Caco-2 (cell line): Measurements from ENCODE around the gene KRT75. TPM values are rescaled to one million over a fixed set of nuclear protein-coding genes. Genes with fewer than 3 reads are reported as not detected.

Experiments used
- BruUV-seq: library from RNA; stranded (reverse); fragments of 400-500 nt; replicated peaks from 2 replicates; lab custom pipeline; 2021; lab: Mats Ljungman, UMichigan
- CTCF ChIA-PET: fragments of 300-600 bp; sonication (Branson Sonifier 250); formaldehyde crosslinking; loops from one replicate; lab custom pipeline; 2022; ENCODE audit warnings: antibody characterized with exemption; lab: Charles Lee
- POLR2A ChIA-PET: fragments of 300-600 bp; sonication (Branson Sonifier 250); formaldehyde crosslinking; loops from one replicate; lab custom pipeline; 2022; ENCODE audit warnings: antibody characterized with exemption; lab: Charles Lee
- DNase-seq, 2 experiments: peaks; one replicate each; pipeline versions ENCODE4 v3.0.0 to v3.0.0-alpha.2; 2020 to 2022
- H3K27me3 ChIP-seq: replicated peaks from 2 replicates; pipeline ENCODE4 v1.6.0; 2011; ENCODE audit warnings: low read length; ENCODE audit not compliant: control insufficient read depth, insufficient read depth
- H3K36me3 ChIP-seq: 2 replicates; pipeline ENCODE4 v1.5.1; 2011; ENCODE audit warnings: low read length; ENCODE audit not compliant: control insufficient read depth, insufficient read depth
- H3K4me1 ChIP-seq: fragments of 250-450 bp; sonication (Bioruptor Pico); 2 replicates; pipeline ENCODE4 v1.5.1; 2020; ENCODE audit warnings: mild to moderate bottlenecking
- H3K4me3 ChIP-seq: 2 replicates; pipeline ENCODE4 v1.5.1; 2011; ENCODE audit warnings: low read depth, mild to moderate bottlenecking, control low read depth, low read length
- H3K9me3 ChIP-seq: fragments of 250-450 bp; sonication (Bioruptor Pico); 2 replicates; pipeline ENCODE4 v1.5.1; 2020; ENCODE audit warnings: mild to moderate bottlenecking, moderate library complexity
- H3K27ac Mint-ChIP-seq: one replicate; pipeline ENCODE4 v1.8.0; 2022; ENCODE audit warnings: mixed read lengths; ENCODE audit not compliant: unreplicated experiment
- H3K27me3 Mint-ChIP-seq: one replicate; pipeline ENCODE4 v1.8.0; 2022; ENCODE audit warnings: mixed read lengths; ENCODE audit not compliant: insufficient read depth, unreplicated experiment
- H3K36me3 Mint-ChIP-seq: one replicate; pipeline ENCODE4 v1.8.0; 2022; ENCODE audit warnings: mild to moderate bottlenecking, mixed read lengths; ENCODE audit not compliant: insufficient read depth, unreplicated experiment
- H3K4me1 Mint-ChIP-seq: one replicate; pipeline ENCODE4 v1.8.0; 2022; ENCODE audit warnings: low read depth, mixed read lengths; ENCODE audit not compliant: unreplicated experiment
- H3K4me3 Mint-ChIP-seq: one replicate; pipeline ENCODE4 v1.8.0; 2022; ENCODE audit warnings: mild to moderate bottlenecking, moderate library complexity, mixed read lengths; ENCODE audit not compliant: unreplicated experiment
- H3K9me3 Mint-ChIP-seq: one replicate; pipeline ENCODE4 v1.8.0; 2022; ENCODE audit warnings: mixed read lengths; ENCODE audit not compliant: unreplicated experiment
- CTCF ChIP-seq, 2 experiments: fragments of 200-600 bp in 1 of 2; IDR thresholded peaks; 1 replicate in 1 of 2; 2 replicates in 1 of 2; pipeline versions ENCODE4 v1.5.1 to v1.8.0; 2011 to 2022; ENCODE audit warnings: antibody characterized with exemption in 1 of 2, control low read depth in 1 of 2, inconsistent platforms in 1 of 2, low read depth in 1 of 2, low read length in 1 of 2, mild to moderate bottlenecking in 1 of 2, moderate library complexity in 1 of 2; ENCODE audit not compliant: insufficient read depth in 1 of 2, severe bottlenecking in 1 of 2, unreplicated experiment in 1 of 2
- intact Hi-C: fragments of 100-400 bp; cut with micrococcal nuclease; formaldehyde crosslinking; loops from one replicate; pipeline ENCODE4 v1.10.0; 2022; ENCODE audit not compliant: unreplicated experiment
- total RNA-seq: library from RNA; stranded (reverse); gene quantifications from 2 replicates; pipeline ENCODE4 v1.2.3, GENCODE V29; 2022

The KRT75 gene
- total RNA-seq, 1 experiment from 2014 or later: not detected

- TF ChIP-seq CTCF (IDR thresholded peaks at IDR 0.05; ENCODE audit: insufficient read depth in 1 of 2, low read depth in 1 of 2, low read length in 1 of 2, severe bottlenecking in 1 of 2, unreplicated experiment in 1 of 2): no peak
- H3K36me3 ChIP-seq: no peaks in the 10 kb centered on the region
- Mint-ChIP-seq H3K9me3 (no peaks in the 10 kb centered on the region), H3K27ac (no peak overlapping the region), H3K27me3 (peaks cover 7% of the 10 kb centered on the region), H3K4me1 (no peaks in the 10 kb centered on the region), H3K36me3 (no peaks in the 10 kb centered on the region), H3K4me3 (no peak overlapping the region)
- H3K9me3 ChIP-seq: no peaks in the 10 kb centered on the region
- no peaks in the 10 kb centered on the region for H3K27me3 ChIP-seq
- intact Hi-C loops: no loop called here
- POLR2A ChIA-PET: no interaction called here
- H3K4me1 ChIP-seq: no peaks in the 10 kb centered on the region
- H3K4me3 ChIP-seq: no peak overlapping the region
- CTCF ChIA-PET: no interaction called here
- no TSS peak for BruUV-seq
- no peak for DNase-seq
These were observed 53.0 kb downstream of the KRT75 start for GRCh38 chr12:52381206-52381605.

GRCh38 chr12:52380271-52380694 lies 53.9 kb downstream of the KRT75 start:
- H3K9me3 Mint-ChIP-seq: no peaks in the 10 kb centered on the region

GRCh38 chr12:52379536-52379935 lies 54.6 kb downstream of the KRT75 start:
- no peaks in the 10 kb centered on the region for H3K9me3 ChIP-seq
- no peak overlapping the region for H3K4me3 ChIP-seq
- H3K4me1 ChIP-seq: no peaks in the 10 kb centered on the region
- Mint-ChIP-seq H3K36me3 (no peaks in the 10 kb centered on the region), H3K4me1 (no peaks in the 10 kb centered on the region), H3K27ac (no peak overlapping the region), H3K27me3 (peaks cover 7% of the 10 kb centered on the region), H3K9me3 (no peaks in the 10 kb centered on the region), H3K4me3 (no peak overlapping the region)
- intact Hi-C loops: no loop called here
- TF ChIP-seq CTCF (IDR thresholded peaks at IDR 0.05; ENCODE audit: insufficient read depth in 1 of 2, low read depth in 1 of 2, low read length in 1 of 2, severe bottlenecking in 1 of 2, unreplicated experiment in 1 of 2): no peak
- H3K27me3 ChIP-seq: no peaks in the 10 kb centered on the region
- ChIA-PET CTCF (interaction anchor here (0.7 kb wide), 1 partner anchor 16 kb away, joined by 3 read pairs; no protein-coding TSS in a partner anchor), POLR2A (no interaction called here)
- no peak for DNase-seq
- no TSS peak for BruUV-seq
- H3K36me3 ChIP-seq: no peaks in the 10 kb centered on the region

More at GRCh38 chr12:52380271-52380694, 53.9 kb downstream of the KRT75 start:
- H3K36me3 ChIP-seq: no peaks in the 10 kb centered on the region
- peak in 1 of 2 experiments; percentile 24 for DNase-seq
- Mint-ChIP-seq H3K4me3 (no peak overlapping the region), H3K27me3 (peaks cover 7% of the 10 kb centered on the region), H3K27ac (no peak overlapping the region), H3K4me1 (no peaks in the 10 kb centered on the region), H3K36me3 (no peaks in the 10 kb centered on the region)
- H3K4me3 ChIP-seq: no peak overlapping the region
- no TSS peak for BruUV-seq
- ChIA-PET CTCF (interaction anchor here (0.7 kb wide), 1 partner anchor 16 kb away, joined by 3 read pairs; no protein-coding TSS in a partner anchor), POLR2A (no interaction called here)
- no peaks in the 10 kb centered on the region for H3K27me3 ChIP-seq
- no peaks in the 10 kb centered on the region for H3K9me3 ChIP-seq
- peak in 1 of 2 experiments; percentile 46 for TF ChIP-seq CTCF (IDR thresholded peaks at IDR 0.05; ENCODE audit: insufficient read depth in 1 of 2, low read depth in 1 of 2, low read length in 1 of 2, severe bottlenecking in 1 of 2, unreplicated experiment in 1 of 2)
- intact Hi-C loops: no loop called here
- no peaks in the 10 kb centered on the region for H3K4me1 ChIP-seq
